MCF 10A (cell line): ENCODE measurements around the gene HTR6. TPM values are rescaled to one million over a fixed set of nuclear protein-coding genes. Genes with fewer than 3 reads are reported as not detected.

Experiments
- BruUV-seq: library from RNA; stranded (reverse); fragments of 400-500 nt; replicated peaks from 2 replicates; lab custom pipeline; 2021; lab: Mats Ljungman, UMichigan
- CTCF ChIA-PET: fragments of 300-600 bp; sonication (Branson Sonifier 250); formaldehyde crosslinking; extraction: SDS; loops from one replicate; lab custom pipeline; 2021; ENCODE audit warnings: antibody characterized with exemption, inconsistent platforms; lab: Yijun Ruan, JAX
- POLR2A ChIA-PET: fragments of 300-600, 350-650 bp; sonication (Branson Sonifier 250); formaldehyde crosslinking; extraction: SDS; loops from one replicate; lab custom pipeline; 2020; ENCODE audit warnings: antibody characterized with exemption, inconsistent platforms; lab: Yijun Ruan, JAX
- DNase-seq: peaks from one replicate; pipeline ENCODE4 v3.0.0-alpha.2; 2018; ENCODE audit not compliant: unreplicated experiment
- H3K27ac Mint-ChIP-seq: one replicate; pipeline ENCODE4 v1.8.0; 2022; ENCODE audit warnings: mild to moderate bottlenecking, low read depth, mixed read lengths; ENCODE audit not compliant: unreplicated experiment
- H3K27me3 Mint-ChIP-seq: one replicate; pipeline ENCODE4 v1.8.0; 2022; ENCODE audit warnings: mixed read lengths; ENCODE audit not compliant: insufficient read depth, unreplicated experiment
- H3K36me3 Mint-ChIP-seq: one replicate; pipeline ENCODE4 v1.8.0; 2022; ENCODE audit warnings: mild to moderate bottlenecking, moderate library complexity, mixed read lengths; ENCODE audit not compliant: insufficient read depth, unreplicated experiment
- H3K4me1 Mint-ChIP-seq: one replicate; pipeline ENCODE4 v1.8.0; 2022; ENCODE audit warnings: mixed read lengths; ENCODE audit not compliant: insufficient read depth, unreplicated experiment
- H3K4me3 Mint-ChIP-seq: one replicate; pipeline ENCODE4 v1.8.0; 2022; ENCODE audit warnings: mild to moderate bottlenecking, moderate library complexity, mixed read lengths; ENCODE audit not compliant: unreplicated experiment
- H3K9me3 Mint-ChIP-seq: one replicate; pipeline ENCODE4 v1.8.0; 2022; ENCODE audit warnings: mixed read lengths; ENCODE audit not compliant: unreplicated experiment
- intact Hi-C: fragments of 100-400 bp; cut with micrococcal nuclease; formaldehyde crosslinking; loops from 2 replicates; pipeline ENCODE4 v1.14.1; 2022
- total RNA-seq: library from RNA; stranded (reverse); gene quantifications from 2 replicates; pipeline ENCODE4 v1.2.3, GENCODE V29; 2022
- TF ChIP-seq, protein P1 (sequence below): fragments of 200-600 bp; IDR thresholded peaks from one replicate; pipeline ENCODE4 v1.8.0; 2022; ENCODE audit warnings: antibody characterized with exemption, mild to moderate bottlenecking; ENCODE audit not compliant: unreplicated experiment

HTR6 gene
- total RNA-seq, 1 experiment from 2014 or later = not detected

DNA sequence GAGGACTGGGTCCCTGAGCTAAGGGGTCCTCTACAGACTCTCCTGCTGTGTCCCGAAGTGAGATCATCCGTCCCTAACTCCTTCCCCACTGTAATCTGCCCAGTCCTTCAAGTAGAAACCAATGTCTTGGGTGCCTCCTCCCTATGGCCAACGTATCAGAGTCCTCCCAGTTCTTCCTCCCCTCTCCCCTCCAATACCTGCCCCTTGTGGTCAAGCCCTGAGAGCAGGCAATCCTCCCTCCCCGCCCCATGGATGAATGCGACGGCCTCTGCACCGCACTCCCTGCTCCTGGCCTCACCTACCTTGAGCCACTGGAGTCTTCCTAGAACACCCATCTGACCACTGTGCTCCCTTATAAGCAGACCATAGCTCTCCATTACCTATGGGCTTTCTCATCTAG, 31.1 kb downstream of the HTR6 start:
- no peaks in the 10 kb centered on the region for H3K9me3 Mint-ChIP-seq
- TF ChIP-seq, protein P1, sequence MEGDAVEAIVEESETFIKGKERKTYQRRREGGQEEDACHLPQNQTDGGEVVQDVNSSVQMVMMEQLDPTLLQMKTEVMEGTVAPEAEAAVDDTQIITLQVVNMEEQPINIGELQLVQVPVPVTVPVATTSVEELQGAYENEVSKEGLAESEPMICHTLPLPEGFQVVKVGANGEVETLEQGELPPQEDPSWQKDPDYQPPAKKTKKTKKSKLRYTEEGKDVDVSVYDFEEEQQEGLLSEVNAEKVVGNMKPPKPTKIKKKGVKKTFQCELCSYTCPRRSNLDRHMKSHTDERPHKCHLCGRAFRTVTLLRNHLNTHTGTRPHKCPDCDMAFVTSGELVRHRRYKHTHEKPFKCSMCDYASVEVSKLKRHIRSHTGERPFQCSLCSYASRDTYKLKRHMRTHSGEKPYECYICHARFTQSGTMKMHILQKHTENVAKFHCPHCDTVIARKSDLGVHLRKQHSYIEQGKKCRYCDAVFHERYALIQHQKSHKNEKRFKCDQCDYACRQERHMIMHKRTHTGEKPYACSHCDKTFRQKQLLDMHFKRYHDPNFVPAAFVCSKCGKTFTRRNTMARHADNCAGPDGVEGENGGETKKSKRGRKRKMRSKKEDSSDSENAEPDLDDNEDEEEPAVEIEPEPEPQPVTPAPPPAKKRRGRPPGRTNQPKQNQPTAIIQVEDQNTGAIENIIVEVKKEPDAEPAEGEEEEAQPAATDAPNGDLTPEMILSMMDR = no peak
- intact Hi-C loops = no loop called here
- CTCF ChIA-PET = interaction anchor here (1.1 kb wide), 1 partner anchor 34 kb away, joined by 4 read pairs; no protein-coding TSS in a partner anchor
- no TSS peak for BruUV-seq
- peaks cover 20% of the 10 kb centered on the region for H3K36me3 Mint-ChIP-seq
- no peaks in the 10 kb centered on the region for H3K4me1 Mint-ChIP-seq
- H3K27ac Mint-ChIP-seq = no peak overlapping the region
- no peak overlapping the region for H3K4me3 Mint-ChIP-seq
- no peak for DNase-seq
- no peaks in the 10 kb centered on the region for H3K27me3 Mint-ChIP-seq
- POLR2A ChIA-PET = no interaction called here

DNA sequence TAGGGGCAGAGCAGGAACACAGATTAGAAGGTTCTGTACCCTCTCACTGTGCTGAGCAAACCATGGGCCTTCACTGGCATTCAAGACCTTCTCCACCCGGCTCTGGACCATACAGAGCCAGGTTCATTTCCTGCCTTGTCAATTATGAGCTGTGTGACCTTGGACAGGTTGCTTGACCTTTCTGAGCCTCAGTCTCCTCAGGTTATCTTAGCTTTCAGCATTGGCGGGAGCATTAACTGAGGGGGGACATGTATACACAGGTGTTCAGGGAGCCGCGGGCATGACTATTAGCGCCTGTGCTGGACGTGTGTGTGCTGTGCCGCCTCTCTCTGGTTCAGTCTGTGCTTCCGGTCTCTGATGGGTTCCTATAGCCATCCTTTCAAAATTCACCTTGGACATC, 32.1 kb downstream of the HTR6 start:
- no peak for DNase-seq
- Mint-ChIP-seq H3K4me3 (no peak overlapping the region), H3K36me3 (peaks cover 20% of the 10 kb centered on the region), H3K27me3 (no peaks in the 10 kb centered on the region), H3K4me1 (no peaks in the 10 kb centered on the region), H3K9me3 (no peaks in the 10 kb centered on the region), H3K27ac (no peak overlapping the region)
- POLR2A ChIA-PET = no interaction called here
- BruUV-seq = no TSS peak
- TF ChIP-seq, protein P1 = no peak
- intact Hi-C loops = no loop called here
- CTCF ChIA-PET = interaction anchor here (1.0 to 1.1 kb wide), 2 partner anchors 9 to 35 kb away, joined by 3 to 4 read pairs; no protein-coding TSS in a partner anchor

GRCh38 chr1:19698181-19698580, 33.5 kb downstream of the HTR6 start:
- Mint-ChIP-seq H3K27me3 (no peaks in the 10 kb centered on the region), H3K36me3 (peaks cover 20% of the 10 kb centered on the region), H3K4me3 (no peak overlapping the region), H3K4me1 (no peaks in the 10 kb centered on the region), H3K9me3 (no peaks in the 10 kb centered on the region), H3K27ac (no peak overlapping the region)
- CTCF ChIA-PET = interaction anchor here (0.6 to 3.1 kb wide), 2 partner anchors 11 to 36 kb away, joined by 3 to 13 read pairs; no protein-coding TSS in a partner anchor
- TF ChIP-seq, protein P1 = no peak
- DNase-seq = no peak
- POLR2A ChIA-PET = no interaction called here
- intact Hi-C loops = no loop called here
- no TSS peak for BruUV-seq

GRCh38 chr1:19700079-19700777, 35.6 kb downstream of the HTR6 start:
- no peak overlapping the region for H3K27ac Mint-ChIP-seq
- ChIA-PET CTCF (interaction anchor here (3.1 kb wide), 1 partner anchor 38 kb away, joined by 13 read pairs; no protein-coding TSS in a partner anchor), POLR2A (no interaction called here)
- no TSS peak for BruUV-seq
- intact Hi-C loops = no loop called here
- no peaks in the 10 kb centered on the region for H3K9me3 Mint-ChIP-seq
- H3K27me3 Mint-ChIP-seq = no peaks in the 10 kb centered on the region
- no peak for DNase-seq
- no peaks in the 10 kb centered on the region for H3K4me1 Mint-ChIP-seq
- H3K36me3 Mint-ChIP-seq = peaks cover 16% of the 10 kb centered on the region
- no peak overlapping the region for H3K4me3 Mint-ChIP-seq
- TF ChIP-seq, protein P1 = no peak
